ENCODE measurements around the gene HTRA2. TPM values are rescaled to one million over a fixed set of nuclear protein-coding genes. Genes with fewer than 3 reads are reported as not detected.

Gene HTRA2
- total RNA-seq, 1 donor from 2014 or later = 52.5 TPM

Other genes starting within 250 kb of the HTRA2 start
- 0.04 TPM in 1 of 2 replicates, not detected in the other for gene SLC4A5, start 186.5 kb upstream of the HTRA2 start, total RNA-seq
- 143 and 172 TPM in 2 replicates for gene DCTN1, start 149.6 kb upstream of the HTRA2 start, total RNA-seq
- gene C2orf81, start 108.3 kb upstream of the HTRA2 start, total RNA-seq = 0.13 and 0.28 TPM in 2 replicates
- gene WDR54, start 108.2 kb upstream of the HTRA2 start, total RNA-seq = 40.7 and 59.7 TPM in 2 replicates
- gene RTKN, start 88.0 kb upstream of the HTRA2 start, total RNA-seq = 6.1 and 8.8 TPM in 2 replicates
- gene INO80B, start 74.8 kb upstream of the HTRA2 start, total RNA-seq = 13.1 and 16.2 TPM in 2 replicates
- gene WBP1, start 71.5 kb upstream of the HTRA2 start, total RNA-seq = 26.7 and 33.4 TPM in 2 replicates
- gene MOGS, start 64.6 kb upstream of the HTRA2 start, total RNA-seq = 75.1 and 82.4 TPM in 2 replicates
- 28.6 and 45.8 TPM in 2 replicates for gene MRPL53, start 57.3 kb upstream of the HTRA2 start, total RNA-seq
- gene CCDC142, start 46.9 kb upstream of the HTRA2 start, total RNA-seq = 14.4 and 21.1 TPM in 2 replicates
- gene TTC31, start 46.9 kb upstream of the HTRA2 start, total RNA-seq = 7.3 and 10.1 TPM in 2 replicates
- gene LBX2, start 30.3 kb upstream of the HTRA2 start, total RNA-seq = 2.4 and 4.2 TPM in 2 replicates
- gene PCGF1, start 22.2 kb upstream of the HTRA2 start, total RNA-seq = 15.0 and 18.2 TPM in 2 replicates
- not detected in 2 replicates for gene TLX2, start 15.5 kb upstream of the HTRA2 start, total RNA-seq
- gene DQX1, start 3.7 kb upstream of the HTRA2 start, total RNA-seq = not detected in 2 replicates
- gene AUP1, start 227 bp upstream of the HTRA2 start, total RNA-seq = 95.4 and 124 TPM in 2 replicates
- gene LOXL3, start 24.0 kb downstream of the HTRA2 start, total RNA-seq = 1.2 and 1.8 TPM in 2 replicates
- 15.7 and 20.9 TPM in 2 replicates for gene DOK1, start 24.8 kb downstream of the HTRA2 start, total RNA-seq
- gene M1AP, start 118.4 kb downstream of the HTRA2 start, total RNA-seq = not detected in 2 replicates
- gene SEMA4F, start 124.3 kb downstream of the HTRA2 start, total RNA-seq = 5.5 and 6.4 TPM in 2 replicates

All from pulmonary artery endothelial cell (primary cell).